H9 (cell line): Measurements from ENCODE around the gene DERA. TPM values are rescaled to one million over a fixed set of nuclear protein-coding genes. Genes with fewer than 3 reads are reported as not detected.

Experiments used
- DNase-seq: peaks from one replicate; pipeline ENCODE4 v3.0.0-alpha.2; 2017
- H2AFZ ChIP-seq: one replicate; pipeline ENCODE4 v1.6.1; 2013; ENCODE audit warnings: mild to moderate bottlenecking, low read length, control low read depth, moderate library complexity
- H2AK5ac ChIP-seq: 2 replicates; pipeline ENCODE4 v1.6.1; 2013; ENCODE audit warnings: low read length, control low read depth, mixed read lengths; ENCODE audit not compliant: insufficient read length
- H2BK120ac ChIP-seq: one replicate; pipeline ENCODE4 v1.6.1; 2013; ENCODE audit warnings: low read depth, mild to moderate bottlenecking, low read length, control low read depth, inconsistent platforms; ENCODE audit not compliant: poor library complexity, severe bottlenecking
- H2BK12ac ChIP-seq: 2 replicates; pipeline ENCODE4 v1.6.1; 2013; ENCODE audit warnings: low read length, control low read depth, mixed read lengths, low read depth; ENCODE audit not compliant: insufficient read length
- H2BK15ac ChIP-seq: 2 replicates; pipeline ENCODE4 v1.6.1; 2013; ENCODE audit warnings: low read depth, low read length, control low read depth
- H2BK20ac ChIP-seq: one replicate; pipeline ENCODE4 v1.6.1; 2013; ENCODE audit warnings: low read depth, mild to moderate bottlenecking, low read length, control low read depth, inconsistent platforms; ENCODE audit not compliant: poor library complexity, severe bottlenecking
- H2BK5ac ChIP-seq: 2 replicates; pipeline ENCODE4 v1.6.1; 2013; ENCODE audit warnings: low read length, control low read depth, mixed read lengths; ENCODE audit not compliant: insufficient read length
- H3K14ac ChIP-seq: 2 replicates; pipeline ENCODE4 v1.6.1; 2013; ENCODE audit warnings: low read length, control low read depth; ENCODE audit not compliant: insufficient read depth
- H3K18ac ChIP-seq: 2 replicates; pipeline ENCODE4 v1.6.1; 2013; ENCODE audit warnings: low read depth, mild to moderate bottlenecking, mixed read lengths, low read length, control low read depth; ENCODE audit not compliant: insufficient read length
- H3K23ac ChIP-seq: 2 replicates; pipeline ENCODE4 v1.6.1; 2013; ENCODE audit warnings: low read length, control low read depth, mixed read lengths, low read depth; ENCODE audit not compliant: insufficient read length
- H3K23me2 ChIP-seq: 2 replicates; pipeline ENCODE4 v1.6.1; 2013; ENCODE audit warnings: low read depth, mild to moderate bottlenecking, mixed read lengths, low read length, control low read depth; ENCODE audit not compliant: insufficient read length, poor library complexity, severe bottlenecking
- H3K27ac ChIP-seq: 2 replicates; pipeline ENCODE4 v1.5.1; 2013; ENCODE audit warnings: low read length, control low read depth, mixed read lengths, low read depth; ENCODE audit not compliant: insufficient read length
- H3K27me3 ChIP-seq: 2 replicates; pipeline ENCODE4 v1.6.1; 2013; ENCODE audit warnings: low read length, control low read depth, inconsistent platforms; ENCODE audit not compliant: insufficient read depth
- H3K4ac ChIP-seq: 2 replicates; pipeline ENCODE4 v1.6.1; 2013; ENCODE audit warnings: low read depth, mild to moderate bottlenecking, control low read depth, inconsistent platforms, low read length, moderate library complexity
- H3K4me1 ChIP-seq: 2 replicates; pipeline ENCODE4 v1.6.1; 2013; ENCODE audit warnings: low read length, control low read depth, inconsistent platforms; ENCODE audit not compliant: insufficient read depth
- H3K4me2 ChIP-seq: 2 replicates; pipeline ENCODE4 v1.6.1; 2013; ENCODE audit warnings: low read length, control low read depth, mixed read lengths; ENCODE audit not compliant: insufficient read length, insufficient read depth
- H3K56ac ChIP-seq: 2 replicates; pipeline ENCODE4 v1.6.1; 2013; ENCODE audit warnings: low read depth, mild to moderate bottlenecking, mixed read lengths, low read length, control low read depth; ENCODE audit not compliant: insufficient read length
- H3K79me1 ChIP-seq: 2 replicates; pipeline ENCODE4 v1.6.1; 2013; ENCODE audit warnings: low read depth, mild to moderate bottlenecking, moderate library complexity, low read length, control low read depth, inconsistent platforms; ENCODE audit not compliant: insufficient read depth, poor library complexity, severe bottlenecking
- H3K79me2 ChIP-seq: 2 replicates; pipeline ENCODE4 v1.6.1; 2013; ENCODE audit warnings: low read length, control low read depth, inconsistent platforms; ENCODE audit not compliant: insufficient read depth
- H3K9ac ChIP-seq: 2 replicates; pipeline ENCODE4 v1.6.1; 2013; ENCODE audit warnings: low read length, control low read depth, mixed read lengths; ENCODE audit not compliant: insufficient read length; ENCODE audit errors: extremely low read depth
- H3K9me3 ChIP-seq: one replicate; pipeline ENCODE4 v1.6.1; 2013; ENCODE audit warnings: low read depth, low read length, inconsistent platforms; ENCODE audit not compliant: control insufficient read depth
- H3T11ph ChIP-seq: one replicate; pipeline ENCODE4 v1.6.1; 2013; ENCODE audit warnings: mild to moderate bottlenecking, low read length, control low read depth, inconsistent platforms
- H4K20me1 ChIP-seq: one replicate; pipeline ENCODE4 v1.6.1; 2013; ENCODE audit not compliant: control insufficient read depth, insufficient read length, insufficient read depth
- H4K5ac ChIP-seq: 2 replicates; pipeline ENCODE4 v1.6.1; 2013; ENCODE audit warnings: low read depth, mild to moderate bottlenecking, mixed read lengths, low read length, control low read depth; ENCODE audit not compliant: insufficient read length
- H4K8ac ChIP-seq: replicated peaks from 2 replicates; pipeline ENCODE4 v1.6.1; 2013; ENCODE audit warnings: low read length, control low read depth, mixed read lengths, low read depth; ENCODE audit not compliant: insufficient read length
- H4K91ac ChIP-seq: 2 replicates; pipeline ENCODE4 v1.6.1; 2013; ENCODE audit warnings: low read depth, mild to moderate bottlenecking, moderate library complexity, mixed read lengths, low read length, control low read depth; ENCODE audit not compliant: insufficient read length
- H3K27ac Mint-ChIP-seq, 3 experiments: 2 replicates in 2 of 3; 3 replicates in 1 of 3; pipeline ENCODE4 v1.8.0; 2020 to 2021; ENCODE audit warnings: mixed read lengths in 3 of 3, mild to moderate bottlenecking in 1 of 3, moderate library complexity in 1 of 3
- H3K27me3 Mint-ChIP-seq: 2 replicates; pipeline ENCODE4 v1.8.0; 2021; ENCODE audit warnings: low read depth, mild to moderate bottlenecking, moderate library complexity, mixed read lengths
- H3K36me3 Mint-ChIP-seq, 3 experiments: 2 replicates in 2 of 3; 3 replicates in 1 of 3; pipeline ENCODE4 v1.8.0; 2020 to 2021; ENCODE audit warnings: low read depth in 3 of 3, mixed read lengths in 3 of 3; ENCODE audit not compliant: insufficient read depth in 1 of 3
- H3K4me1 Mint-ChIP-seq, 2 experiments: 2 replicates each; pipeline ENCODE4 v1.8.0; 2020; ENCODE audit warnings: mixed read lengths in 2 of 2
- H3K4me3 Mint-ChIP-seq, 2 experiments: 2 replicates in 1 of 2; 3 replicates in 1 of 2; pipeline ENCODE4 v1.8.0; 2020 to 2021; ENCODE audit warnings: mild to moderate bottlenecking in 2 of 2, mixed read lengths in 2 of 2, moderate library complexity in 1 of 2
- H3K9me3 Mint-ChIP-seq, 2 experiments: 2 replicates in 1 of 2; 3 replicates in 1 of 2; pipeline ENCODE4 v1.8.0; 2020; ENCODE audit warnings: mild to moderate bottlenecking in 2 of 2, mixed read lengths in 2 of 2, moderate library complexity in 1 of 2
- CTCF ChIP-seq: fragments of 200-600 bp; sonication (generic); conservative IDR thresholded peaks from 3 replicates; pipeline ENCODE4 v1.8.0; 2021; ENCODE audit warnings: antibody characterized with exemption, mild to moderate bottlenecking
- WGBS: extraction: QIAGEN DNeasy Blood & Tissue Kit; methylation state at CpG from one replicate; pipeline ENCODE4 v1.1.7; 2013; ENCODE audit warnings: missing lambda C conversion rate, low lambda C conversion rate, mixed read lengths; ENCODE audit not compliant: insufficient read length; ENCODE audit errors: extremely low coverage; 5-methylcytosine and 5-hydroxymethylcytosine counted together
- total RNA-seq: library from RNA; stranded (reverse); gene quantifications from 2 replicates; pipeline ENCODE4 v1.2.1, GENCODE V29; 2021

DERA gene
- total RNA-seq, 1 experiment from 2014 or later: 20.9 TPM

- Histone ChIP-seq H4K91ac (no peak overlapping the region), H2BK5ac (no peak overlapping the region), H2BK12ac (no peak overlapping the region), H3K9ac (no peak overlapping the region), H3K27me3 (no peaks in the 10 kb centered on the region), H3K23ac (no peak overlapping the region), H3K23me2 (no peaks in the 10 kb centered on the region), H3K27ac (no peak overlapping the region), H4K8ac (no peak overlapping the region), H2BK120ac (no peak overlapping the region), H2BK15ac (no peak overlapping the region), H3K79me1 (no peaks in the 10 kb centered on the region), H3T11ph (no peak overlapping the region), H3K14ac (no peak overlapping the region), H3K4me1 (no peaks in the 10 kb centered on the region), H4K20me1 (no peaks in the 10 kb centered on the region), H3K18ac (no peak overlapping the region), H3K4ac (no peak overlapping the region), H3K56ac (no peak overlapping the region), H2BK20ac (no peak overlapping the region), H2AFZ (no peak overlapping the region), H3K9me3 (peaks cover 12% of the 10 kb centered on the region), H4K5ac (no peak overlapping the region), H3K4me2 (no peak overlapping the region), H2AK5ac (no peak overlapping the region), H3K79me2 (no peaks in the 10 kb centered on the region)
- H3K27ac Mint-ChIP-seq: no peak overlapping the region
- no peak for DNase-seq
- H3K27me3 Mint-ChIP-seq: no peaks in the 10 kb centered on the region; the same call in 1 of the 2 replicates
- WGBS: no CpG with 5 or more reads among the region's 2 CpGs
- H3K4me1 Mint-ChIP-seq: no peaks in the 10 kb centered on the region
- peaks cover 40 to 55% of the 10 kb centered on the region in 2 experiments for H3K9me3 Mint-ChIP-seq
- TF ChIP-seq CTCF: no peak
- no peak overlapping the region for H3K4me3 Mint-ChIP-seq
- H3K36me3 Mint-ChIP-seq: peaks cover 33 to 74% (median 46%) of the 10 kb centered on the region in 3 experiments
Measured at GRCh38 chr12:16018306-16018705, 107.2 kb downstream of the DERA start.
